Measurements from ENCODE around the gene RAVER2.
"Not testable (repeated sequence)": the region's sequence is repeated elsewhere in the genome, so short reads cannot be mapped to it uniquely, and the experiment has no call there.

DNA sequence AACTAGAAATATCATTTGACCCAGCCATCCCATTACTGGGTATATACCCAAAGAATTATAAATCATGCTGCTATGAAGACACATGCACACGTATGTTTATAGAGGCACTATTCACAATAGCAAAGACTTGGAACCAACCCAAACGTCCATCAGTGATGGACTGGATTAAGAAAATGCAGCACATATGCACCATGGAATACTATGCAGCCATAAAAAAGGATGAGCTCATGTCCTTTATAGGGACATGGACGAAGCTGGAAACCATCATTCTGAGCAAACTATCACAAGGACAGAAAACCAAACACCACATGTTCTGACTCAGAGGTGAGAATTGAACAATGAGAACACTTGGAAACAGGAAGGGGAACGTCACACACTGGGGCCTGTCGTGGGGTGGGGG, 72.5 kb downstream of the RAVER2 start:
- TF ChIP-seq, protein P1, sequence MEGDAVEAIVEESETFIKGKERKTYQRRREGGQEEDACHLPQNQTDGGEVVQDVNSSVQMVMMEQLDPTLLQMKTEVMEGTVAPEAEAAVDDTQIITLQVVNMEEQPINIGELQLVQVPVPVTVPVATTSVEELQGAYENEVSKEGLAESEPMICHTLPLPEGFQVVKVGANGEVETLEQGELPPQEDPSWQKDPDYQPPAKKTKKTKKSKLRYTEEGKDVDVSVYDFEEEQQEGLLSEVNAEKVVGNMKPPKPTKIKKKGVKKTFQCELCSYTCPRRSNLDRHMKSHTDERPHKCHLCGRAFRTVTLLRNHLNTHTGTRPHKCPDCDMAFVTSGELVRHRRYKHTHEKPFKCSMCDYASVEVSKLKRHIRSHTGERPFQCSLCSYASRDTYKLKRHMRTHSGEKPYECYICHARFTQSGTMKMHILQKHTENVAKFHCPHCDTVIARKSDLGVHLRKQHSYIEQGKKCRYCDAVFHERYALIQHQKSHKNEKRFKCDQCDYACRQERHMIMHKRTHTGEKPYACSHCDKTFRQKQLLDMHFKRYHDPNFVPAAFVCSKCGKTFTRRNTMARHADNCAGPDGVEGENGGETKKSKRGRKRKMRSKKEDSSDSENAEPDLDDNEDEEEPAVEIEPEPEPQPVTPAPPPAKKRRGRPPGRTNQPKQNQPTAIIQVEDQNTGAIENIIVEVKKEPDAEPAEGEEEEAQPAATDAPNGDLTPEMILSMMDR (IDR thresholded peaks at IDR 0.05; ENCODE audit: low read depth, low read length): not testable (repeated sequence)
- TF ChIP-seq EZH2phosphoT487 (IDR thresholded peaks at IDR 0.05; ENCODE audit: low read depth): not testable (repeated sequence)
